Endothelial cell of umbilical vein (primary cell): ENCODE data around the gene ZBTB33. TPM values are rescaled to one million over a fixed set of nuclear protein-coding genes. Genes with fewer than 3 reads are reported as not detected.

Experiments
- BruUV-seq: library from RNA; stranded (reverse); fragments of 400-500 nt; replicated peaks from 2 replicates; lab custom pipeline; 2021; lab: Mats Ljungman, UMichigan
- CTCF ChIA-PET: fragments of 300-600, 350-600 bp; sonication (Branson Sonifier 250); formaldehyde crosslinking; loops from one replicate; lab custom pipeline; 2021; ENCODE audit warnings: antibody characterized with exemption, inconsistent platforms; lab: Charles Lee
- POLR2A ChIA-PET: fragments of 300-600, 350-600 bp; sonication (Branson Sonifier 250); formaldehyde crosslinking; loops from one replicate; lab custom pipeline; 2021; ENCODE audit warnings: antibody characterized with exemption, inconsistent platforms; lab: Charles Lee
- DNase-seq: peaks from one replicate; pipeline ENCODE4 v3.0.0-alpha.2; 2011; ENCODE audit warnings: low read depth, low spot score
- FAIRE-seq: peaks from 2 replicates; lab custom pipeline; 2011; peaks lifted over from hg19 to GRCh38; lab: Jason Lieb, UNC
- H2AFZ ChIP-seq: 2 replicates; pipeline ENCODE4 v1.6.0; 2012; ENCODE audit warnings: low read depth, low read length, control low read depth, inconsistent platforms
- H3K27ac ChIP-seq: 2 replicates; pipeline ENCODE4 v1.5.1; 2011; ENCODE audit warnings: low read depth, mild to moderate bottlenecking, control low read depth, low read length, moderate library complexity; ENCODE audit not compliant: insufficient read depth
- H3K27me3 ChIP-seq, 2 experiments: 2 replicates each; pipeline versions ENCODE4 v1.6.0 to v1.6.1; 2011; ENCODE audit warnings: low read length in 2 of 2, mixed read lengths in 1 of 2; ENCODE audit not compliant: control insufficient read depth in 2 of 2, insufficient read depth in 2 of 2
- H3K36me3 ChIP-seq, 2 experiments: 2 replicates in 1 of 2; 3 replicates in 1 of 2; pipeline ENCODE4 v1.5.1; 2011; ENCODE audit warnings: low read length in 2 of 2, mild to moderate bottlenecking in 1 of 2, moderate library complexity in 1 of 2; ENCODE audit not compliant: control insufficient read depth in 2 of 2, insufficient read depth in 2 of 2; ENCODE audit errors: extremely low read depth in 1 of 2
- H3K4me1 ChIP-seq: 3 replicates; pipeline ENCODE4 v1.5.1; 2011; ENCODE audit warnings: mild to moderate bottlenecking, low read length; ENCODE audit not compliant: control insufficient read depth, insufficient read depth; ENCODE audit errors: extremely low read depth
- H3K4me2 ChIP-seq: 2 replicates; pipeline ENCODE4 v1.6.1; 2011; ENCODE audit warnings: low read length, control low read depth, mixed read lengths; ENCODE audit not compliant: insufficient read depth
- H3K4me3 ChIP-seq, 3 experiments: fragments of 200-600 bp in 1 of 3; sonication (generic), shearing (Covaris generic) in 1 of 3; replicated peaks in 1 of 3; 2 replicates each; pipeline ENCODE4 v1.5.1; 2011 to 2016; ENCODE audit warnings: control low read depth in 3 of 3, low read length in 3 of 3, mild to moderate bottlenecking in 2 of 3, inconsistent platforms in 1 of 3, low read depth in 1 of 3, moderate library complexity in 1 of 3; ENCODE audit not compliant: insufficient read depth in 1 of 3
- H3K79me2 ChIP-seq: 2 replicates; pipeline ENCODE4 v1.6.0; 2012; ENCODE audit warnings: low read length, inconsistent platforms; ENCODE audit not compliant: control insufficient read depth, insufficient read depth
- H3K9ac ChIP-seq: replicated peaks from 2 replicates; pipeline ENCODE3; 2011; ENCODE audit warnings: low read length, control low read depth; ENCODE audit not compliant: insufficient read depth; ENCODE audit errors: extremely low read depth
- H3K9me1 ChIP-seq: replicated peaks from 3 replicates; pipeline ENCODE4 v1.6.0; 2011; ENCODE audit warnings: mild to moderate bottlenecking, low read length; ENCODE audit not compliant: control insufficient read depth, insufficient read depth; ENCODE audit errors: extremely low read depth
- H3K9me3 ChIP-seq: replicated peaks from 2 replicates; pipeline ENCODE4 v1.5.1; 2012; ENCODE audit warnings: low read length, inconsistent platforms; ENCODE audit not compliant: control insufficient read depth, insufficient read depth
- H4K20me1 ChIP-seq: replicated peaks from 2 replicates; pipeline ENCODE3; 2011; ENCODE audit warnings: mild to moderate bottlenecking, low read length; ENCODE audit not compliant: control insufficient read depth, insufficient read depth; ENCODE audit errors: extremely low read depth
- EZH2 ChIP-seq: IDR thresholded peaks from 2 replicates; pipeline ENCODE4 v1.6.1; 2012; ENCODE audit warnings: borderline replicate concordance, low read depth, mild to moderate bottlenecking, moderate library complexity, low read length, inconsistent platforms; ENCODE audit not compliant: severe bottlenecking
- FOS ChIP-seq: IDR thresholded peaks from 2 replicates; pipeline ENCODE4 v1.6.1; 2011; ENCODE audit warnings: mild to moderate bottlenecking, low read length, moderate library complexity, borderline replicate concordance; ENCODE audit not compliant: insufficient read depth
- GATA2 ChIP-seq: IDR thresholded peaks from 2 replicates; pipeline ENCODE4 v1.7.0; 2011; ENCODE audit warnings: low read depth, mild to moderate bottlenecking, moderate library complexity, mixed read lengths, low read length; ENCODE audit not compliant: insufficient read length, insufficient read depth
- JUN ChIP-seq: IDR thresholded peaks from 2 replicates; pipeline ENCODE4 v1.6.1; 2011; ENCODE audit warnings: borderline replicate concordance, low read depth; ENCODE audit not compliant: insufficient read length, insufficient read depth
- MYC ChIP-seq: IDR thresholded peaks from one replicate; pipeline ENCODE4 v1.6.1; 2011; ENCODE audit warnings: mild to moderate bottlenecking, low read depth, low read length
- POLR2A ChIP-seq: IDR thresholded peaks from 2 replicates; pipeline ENCODE4 v1.6.1; 2012; ENCODE audit warnings: low read depth, mild to moderate bottlenecking, control low read depth, low read length
- POLR2AphosphoS5 ChIP-seq: IDR thresholded peaks from 2 replicates; pipeline ENCODE4 v1.6.1; 2012; ENCODE audit warnings: low read depth, mild to moderate bottlenecking, control low read depth, low read length, moderate library complexity; ENCODE audit not compliant: insufficient read depth
- dilution Hi-C: fragments of 300-500 bp; cut with MboI; formaldehyde crosslinking; loops from one replicate; pipeline ENCODE4 v1.15.0; 2019; ENCODE audit warnings: low sequenced_read_pairs; ENCODE audit not compliant: extremely low pct_ligation_motif_present
- intact Hi-C: fragments of 100-400 bp; cut with micrococcal nuclease; formaldehyde crosslinking; loops from one replicate; pipeline ENCODE4 v1.10.0; 2022
- polyA plus RNA-seq, 4 experiments: library from polyadenylated mRNA; depleted of rRNA in 3 of 4; stranded (reverse) in 3 of 4; unstranded in 1 of 4; fragments of >200 nt; gene quantifications; 2 replicates each; pipeline versions ENCODE4 v1.2.1 to v1.2.3, GENCODE V29; 2011 to 2012; ENCODE audit warnings: missing spikeins in 1 of 4
- total RNA-seq: library from RNA; stranded (reverse); gene quantifications from 2 replicates; pipeline ENCODE4 v1.2.3, GENCODE V29; 2021
- TF ChIP-seq, protein P1 (sequence below), 2 donors: IDR thresholded peaks; 1 replicate in 1 of 2; 2 replicates in 1 of 2; pipeline ENCODE4 v1.5.1; 2011; ENCODE audit warnings: low read length in 2 of 2, mild to moderate bottlenecking in 2 of 2, moderate library complexity in 2 of 2, control low read depth in 1 of 2, inconsistent platforms in 1 of 2, low read depth in 1 of 2; ENCODE audit not compliant: insufficient read depth in 1 of 2; ENCODE audit errors: extremely low read depth in 1 of 2
- TF ChIP-seq, protein P2 (sequence below): IDR thresholded peaks from 2 replicates; pipeline ENCODE4 v1.6.1; 2011; ENCODE audit not compliant: insufficient read depth, insufficient read length

Gene ZBTB33
- total and polyA plus RNA-seq, 2 donors (not counting 3 experiments of a cell fraction or from before 2014, with no cell fraction given): 3.7 to 16.3 TPM

DNA sequence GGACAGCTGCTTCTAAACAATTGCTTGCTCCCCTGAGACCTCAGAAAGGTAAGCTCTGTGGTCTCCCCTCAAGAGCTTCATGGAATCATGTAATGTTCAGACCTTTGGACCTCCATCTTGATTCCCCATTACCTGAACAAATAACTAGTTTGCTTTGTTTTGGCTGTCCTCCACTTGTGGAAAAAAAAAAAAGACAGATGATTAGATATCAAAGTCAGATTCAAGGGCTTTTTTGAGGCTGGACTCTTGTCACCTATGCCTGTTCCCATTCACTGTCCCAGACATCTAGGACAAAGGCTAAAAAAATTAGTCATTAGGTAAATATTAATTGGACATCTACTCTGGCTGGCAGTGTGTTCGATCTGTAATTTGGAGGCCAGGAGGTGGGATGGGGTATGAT, 47.3 kb downstream of the ZBTB33 start:
- Histone ChIP-seq H3K79me2 (no peaks in the 10 kb centered on the region), H3K27ac (no peak overlapping the region), H3K9ac (no peak overlapping the region), H3K4me3 (no peak overlapping the region), H3K9me3 (no peaks in the 10 kb centered on the region), H2AFZ (no peak overlapping the region), H3K4me1 (no peaks in the 10 kb centered on the region), H3K36me3 (no peaks in the 10 kb centered on the region), H3K9me1 (no peaks in the 10 kb centered on the region), H3K27me3 (peaks cover 3 to 4% of the 10 kb centered on the region in 2 experiments), H3K4me2 (no peak overlapping the region), H4K20me1 (no peaks in the 10 kb centered on the region)
- ChIA-PET CTCF (no interaction called here), POLR2A (no interaction called here)
- TF ChIP-seq FOS (no peak), MYC (no peak), POLR2A (no peak), JUN (no peak), POLR2AphosphoS5 (no peak), GATA2 (no peak), EZH2 (no peak)
- TF ChIP-seq, protein P1, sequence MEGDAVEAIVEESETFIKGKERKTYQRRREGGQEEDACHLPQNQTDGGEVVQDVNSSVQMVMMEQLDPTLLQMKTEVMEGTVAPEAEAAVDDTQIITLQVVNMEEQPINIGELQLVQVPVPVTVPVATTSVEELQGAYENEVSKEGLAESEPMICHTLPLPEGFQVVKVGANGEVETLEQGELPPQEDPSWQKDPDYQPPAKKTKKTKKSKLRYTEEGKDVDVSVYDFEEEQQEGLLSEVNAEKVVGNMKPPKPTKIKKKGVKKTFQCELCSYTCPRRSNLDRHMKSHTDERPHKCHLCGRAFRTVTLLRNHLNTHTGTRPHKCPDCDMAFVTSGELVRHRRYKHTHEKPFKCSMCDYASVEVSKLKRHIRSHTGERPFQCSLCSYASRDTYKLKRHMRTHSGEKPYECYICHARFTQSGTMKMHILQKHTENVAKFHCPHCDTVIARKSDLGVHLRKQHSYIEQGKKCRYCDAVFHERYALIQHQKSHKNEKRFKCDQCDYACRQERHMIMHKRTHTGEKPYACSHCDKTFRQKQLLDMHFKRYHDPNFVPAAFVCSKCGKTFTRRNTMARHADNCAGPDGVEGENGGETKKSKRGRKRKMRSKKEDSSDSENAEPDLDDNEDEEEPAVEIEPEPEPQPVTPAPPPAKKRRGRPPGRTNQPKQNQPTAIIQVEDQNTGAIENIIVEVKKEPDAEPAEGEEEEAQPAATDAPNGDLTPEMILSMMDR (IDR thresholded peaks at IDR 0.05; ENCODE audit: extremely low read depth in 1 of 2, insufficient read depth in 1 of 2, low read depth in 1 of 2, low read length in 2 of 2): no peak
- TF ChIP-seq, protein P2, sequence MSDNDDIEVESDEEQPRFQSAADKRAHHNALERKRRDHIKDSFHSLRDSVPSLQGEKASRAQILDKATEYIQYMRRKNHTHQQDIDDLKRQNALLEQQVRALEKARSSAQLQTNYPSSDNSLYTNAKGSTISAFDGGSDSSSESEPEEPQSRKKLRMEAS: no peak
- BruUV-seq: no TSS peak
- DNase-seq (no peak), FAIRE-seq (no peak)
- dilution Hi-C loops (no loop called here), intact Hi-C loops (no loop called here)
